22Rv1 (cell line): ENCODE measurements around the gene NKX6-1.

ENCODE experiments used
- ZFX ChIP-seq: fragments of 450-650 bp; IDR thresholded peaks from 2 replicates; pipeline ENCODE4 v1.6.1; 2017; ENCODE audit warnings: antibody characterized with exemption, borderline replicate concordance
- TF ChIP-seq, protein P1 (sequence below): fragments of 450-650 bp; IDR thresholded peaks from 2 replicates; pipeline ENCODE4 v1.5.1; 2017; ENCODE audit warnings: mild to moderate bottlenecking

DNA sequence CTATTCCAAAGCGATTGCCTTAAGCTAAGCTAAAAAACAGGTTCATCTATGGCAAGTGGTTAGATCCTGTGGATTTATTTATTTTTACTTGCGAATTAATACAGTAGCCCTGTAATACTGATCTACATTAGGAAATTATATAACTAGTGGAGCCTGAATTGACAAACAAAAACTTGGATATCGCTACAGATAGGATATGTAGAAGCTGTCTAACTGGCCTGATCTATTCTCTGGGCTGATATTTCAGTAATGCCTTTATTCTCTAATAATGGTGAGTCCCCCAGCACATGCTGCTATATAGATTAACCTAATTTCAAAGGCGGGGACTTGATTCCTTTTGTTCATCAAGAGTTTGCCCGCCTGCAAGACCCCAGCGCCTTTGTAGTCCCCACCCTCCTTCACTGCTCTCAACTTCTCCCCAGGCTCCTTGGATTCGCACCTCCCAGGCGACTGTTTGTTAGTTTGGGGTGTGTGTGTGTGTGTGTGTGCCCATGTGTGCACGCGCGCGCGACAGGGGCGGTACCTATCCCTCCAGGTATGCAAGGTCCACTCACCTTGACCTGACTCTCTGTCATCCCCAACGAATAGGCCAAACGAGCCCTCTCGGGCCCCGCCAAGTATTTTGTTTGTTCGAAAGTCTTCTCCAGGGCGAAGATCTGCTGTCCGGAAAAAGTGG is 3.8 kb downstream of the NKX6-1 start:
- TF ChIP-seq, protein P1, sequence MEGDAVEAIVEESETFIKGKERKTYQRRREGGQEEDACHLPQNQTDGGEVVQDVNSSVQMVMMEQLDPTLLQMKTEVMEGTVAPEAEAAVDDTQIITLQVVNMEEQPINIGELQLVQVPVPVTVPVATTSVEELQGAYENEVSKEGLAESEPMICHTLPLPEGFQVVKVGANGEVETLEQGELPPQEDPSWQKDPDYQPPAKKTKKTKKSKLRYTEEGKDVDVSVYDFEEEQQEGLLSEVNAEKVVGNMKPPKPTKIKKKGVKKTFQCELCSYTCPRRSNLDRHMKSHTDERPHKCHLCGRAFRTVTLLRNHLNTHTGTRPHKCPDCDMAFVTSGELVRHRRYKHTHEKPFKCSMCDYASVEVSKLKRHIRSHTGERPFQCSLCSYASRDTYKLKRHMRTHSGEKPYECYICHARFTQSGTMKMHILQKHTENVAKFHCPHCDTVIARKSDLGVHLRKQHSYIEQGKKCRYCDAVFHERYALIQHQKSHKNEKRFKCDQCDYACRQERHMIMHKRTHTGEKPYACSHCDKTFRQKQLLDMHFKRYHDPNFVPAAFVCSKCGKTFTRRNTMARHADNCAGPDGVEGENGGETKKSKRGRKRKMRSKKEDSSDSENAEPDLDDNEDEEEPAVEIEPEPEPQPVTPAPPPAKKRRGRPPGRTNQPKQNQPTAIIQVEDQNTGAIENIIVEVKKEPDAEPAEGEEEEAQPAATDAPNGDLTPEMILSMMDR = no peak
- TF ChIP-seq ZFX = no peak
